Bronchial epithelial cell (primary cell): Measurements from ENCODE around the gene EYA3. TPM values are rescaled to one million over a fixed set of nuclear protein-coding genes. Genes with fewer than 3 reads are reported as not detected.
A peak's percentile ranks its signal among the peaks of the same experiment; 100 is the strongest.

Experiments used
- DNase-seq: peaks from one replicate; pipeline ENCODE4 v3.0.0-alpha.2; 2010; ENCODE audit warnings: low read depth
- FAIRE-seq: peaks from 2 replicates; lab custom pipeline; 2011; peaks lifted over from hg19 to GRCh38; lab: Jason Lieb, UNC
- H3K27me3 ChIP-seq: 2 replicates; pipeline ENCODE4 v1.5.1; 2011; ENCODE audit warnings: low read length; ENCODE audit not compliant: control insufficient read depth, insufficient read depth
- H3K36me3 ChIP-seq: 2 replicates; pipeline ENCODE4 v1.5.1; 2011; ENCODE audit warnings: low read length; ENCODE audit not compliant: control insufficient read depth, insufficient read depth
- H3K4me3 ChIP-seq: 2 replicates; pipeline ENCODE4 v1.5.1; 2011; ENCODE audit warnings: mild to moderate bottlenecking, low read depth, low read length, control low read depth
- CTCF ChIP-seq: IDR thresholded peaks from 2 replicates; pipeline ENCODE4 v1.5.1; 2011; ENCODE audit warnings: mild to moderate bottlenecking, moderate library complexity, low read length, control low read depth, inconsistent platforms; ENCODE audit not compliant: insufficient read depth, severe bottlenecking
- total RNA-seq: library from RNA; depleted of rRNA; stranded (reverse); fragments of >200 nt; gene quantifications from 2 replicates; pipeline ENCODE4 v1.2.1, GENCODE V29; 2014

EYA3 gene
- total RNA-seq, 1 donor from 2014 or later: 7.1 TPM

GRCh38 chr1:27941671-27942540 is 146.5 kb downstream of the EYA3 start:
- FAIRE-seq: peak; percentile 18
- DNase-seq: no peak

GRCh38 chr1:27940870-27941560 is 147.4 kb downstream of the EYA3 start:
- TF ChIP-seq CTCF: no peak
- Histone ChIP-seq H3K36me3 (no peaks in the 10 kb centered on the region), H3K27me3 (no peaks in the 10 kb centered on the region), H3K4me3 (no peak overlapping the region)
- FAIRE-seq: no peak
- DNase-seq: no peak

More at GRCh38 chr1:27941671-27942540, 146.5 kb downstream of the EYA3 start:
- H3K4me3 ChIP-seq: no peak overlapping the region
- no peak for TF ChIP-seq CTCF
- no peaks in the 10 kb centered on the region for H3K36me3 ChIP-seq
- no peaks in the 10 kb centered on the region for H3K27me3 ChIP-seq

DNA sequence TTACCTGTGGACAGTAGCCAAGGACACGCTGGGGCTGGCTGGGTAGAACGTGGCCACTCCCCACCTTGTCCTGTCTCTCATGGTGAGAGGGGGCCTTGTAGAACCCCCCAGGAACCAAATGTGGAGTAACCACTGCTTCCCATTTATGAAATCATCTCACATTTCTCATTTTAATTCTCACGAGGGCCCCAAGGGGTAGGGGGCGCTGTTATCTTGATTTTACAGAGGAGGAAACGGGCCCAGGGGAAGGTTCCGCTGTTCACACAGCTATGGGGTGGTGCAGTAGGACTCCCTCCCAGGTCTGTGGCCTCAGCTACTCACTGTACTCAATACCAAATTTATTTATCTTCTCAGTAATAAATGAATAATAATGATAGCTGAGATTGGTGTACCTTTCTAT is 148.1 kb downstream of the EYA3 start:
- peak; percentile 23 for TF ChIP-seq CTCF
- peaks cover 4% of the 10 kb centered on the region for H3K27me3 ChIP-seq
- no peak overlapping the region for H3K4me3 ChIP-seq
- no peak for FAIRE-seq
- DNase-seq: no peak
- H3K36me3 ChIP-seq: no peaks in the 10 kb centered on the region

DNA sequence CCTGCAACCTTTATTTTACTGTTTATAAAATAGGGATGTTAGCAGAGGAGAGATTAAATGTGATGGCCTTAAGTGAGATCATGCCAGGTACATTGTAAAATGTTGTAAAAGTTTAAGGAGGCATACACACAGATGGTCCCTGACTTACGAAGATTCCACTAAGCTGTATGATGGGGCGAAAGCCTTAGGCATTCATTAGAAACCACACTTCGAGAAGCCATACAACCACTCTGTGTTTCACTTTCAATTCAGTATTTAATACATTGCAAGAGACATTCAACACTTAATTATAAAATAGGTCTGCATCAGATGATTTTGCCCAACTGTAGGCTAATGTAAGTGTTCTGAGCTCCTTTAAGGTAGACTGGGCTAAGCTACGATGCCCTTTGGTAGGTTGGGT is 149.9 kb downstream of the EYA3 start:
- FAIRE-seq (no peak), DNase-seq (no peak)
- peaks cover 4% of the 10 kb centered on the region for H3K27me3 ChIP-seq
- no peak overlapping the region for H3K4me3 ChIP-seq
- no peaks in the 10 kb centered on the region for H3K36me3 ChIP-seq
- TF ChIP-seq CTCF: no peak

DNA sequence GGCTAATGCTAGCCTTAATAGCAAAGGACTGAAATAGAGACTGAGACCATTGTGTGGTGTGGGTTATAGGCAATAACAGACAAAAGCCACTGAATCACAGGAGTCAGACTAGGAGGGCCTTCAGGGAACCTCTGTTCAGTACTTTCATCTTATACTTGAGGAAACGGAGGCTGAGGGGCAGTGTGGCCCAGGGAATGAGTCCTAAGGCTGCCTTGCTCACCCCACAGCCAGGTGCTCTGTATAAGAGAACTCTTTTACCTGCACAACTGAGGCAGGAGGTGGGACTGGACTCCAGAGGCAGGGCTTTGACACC is 150.9 kb downstream of the EYA3 start:
- Histone ChIP-seq H3K27me3 (peaks cover 4% of the 10 kb centered on the region), H3K36me3 (no peaks in the 10 kb centered on the region), H3K4me3 (no peak overlapping the region)
- DNase-seq (no peak), FAIRE-seq (no peak)
- TF ChIP-seq CTCF: no peak
